Stimulated activated CD4-positive, alpha-beta T cell treated with anti-CD3 and anti-CD28 coated beads, Interleukin-1b, Interleukin-23, amount 100 ng/mL, for 1 hour (primary cell): Measurements from ENCODE around the gene ZFYVE21.
"Not testable (repeated sequence)": the region's sequence is repeated elsewhere in the genome, so short reads cannot be mapped to it uniquely, and the experiment has no call there.

Experiments
- DNase-seq, 2 donors: peaks; one replicate each; pipeline ENCODE4 v3.0.0-alpha.2; 2020; ENCODE audit warnings: low read depth in 2 of 2

Gene ZFYVE21

DNA sequence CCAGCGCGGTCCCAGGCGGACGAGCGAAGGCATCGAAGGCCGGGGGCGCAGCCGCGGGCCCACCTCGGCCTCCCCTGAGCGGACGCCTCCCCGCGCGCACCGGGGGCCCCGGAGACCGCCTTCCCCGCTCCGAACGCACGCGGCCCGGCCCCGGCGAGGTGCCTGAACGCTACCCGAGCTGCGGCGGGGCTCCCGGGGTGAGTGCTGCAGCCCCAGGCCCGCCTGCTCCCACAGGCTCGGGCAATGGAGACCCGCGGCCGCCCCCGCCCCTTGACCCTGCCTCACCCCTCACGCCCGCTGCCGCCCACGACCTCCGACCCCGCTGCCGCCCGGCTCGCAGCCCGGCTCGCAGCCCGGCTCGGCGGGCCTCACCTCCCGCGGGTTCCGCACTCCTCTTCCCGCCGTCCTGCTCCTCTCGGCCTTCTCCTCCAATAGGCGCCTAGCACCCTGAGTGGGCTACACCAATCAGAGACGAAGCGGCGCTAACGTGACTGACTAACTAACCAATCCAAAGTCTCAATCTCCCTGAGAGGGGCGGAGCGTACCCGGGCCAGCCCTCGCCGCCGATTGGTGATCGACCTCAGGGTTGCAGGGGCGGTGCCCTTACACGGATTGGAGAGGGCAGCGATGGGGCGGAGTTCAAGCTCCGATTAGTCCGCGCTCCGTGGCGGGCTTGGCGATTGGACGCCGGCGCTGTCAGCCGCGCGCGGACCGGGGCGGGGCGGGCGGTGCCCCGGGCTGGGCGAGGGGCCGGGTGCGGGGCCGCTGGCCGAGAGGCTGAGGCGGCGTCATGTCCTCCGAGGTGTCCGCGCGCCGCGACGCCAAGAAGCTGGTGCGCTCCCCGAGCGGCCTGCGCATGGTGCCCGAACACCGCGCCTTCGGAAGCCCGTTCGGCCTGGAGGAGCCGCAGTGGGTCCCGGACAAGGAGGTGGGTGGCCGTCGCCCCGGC, at the start of gene ZFYVE21, which contains the start of gene XRCC3:
TSS of gene ZFYVE21 (plus strand) at position 759 of the 949 bp plus-strand sequence. CDS start at position 791, 32 bp downstream.
TSS of gene XRCC3 (minus strand) at position 400 of the 949 bp plus-strand sequence. CDS start 4,364 bp downstream, outside the sequence.
- DNase-seq = peak; percentile 98 to 99

GRCh38 chr14:103667671-103668070, 47.9 kb upstream of the ZFYVE21 start:
- no peak for DNase-seq

DNA sequence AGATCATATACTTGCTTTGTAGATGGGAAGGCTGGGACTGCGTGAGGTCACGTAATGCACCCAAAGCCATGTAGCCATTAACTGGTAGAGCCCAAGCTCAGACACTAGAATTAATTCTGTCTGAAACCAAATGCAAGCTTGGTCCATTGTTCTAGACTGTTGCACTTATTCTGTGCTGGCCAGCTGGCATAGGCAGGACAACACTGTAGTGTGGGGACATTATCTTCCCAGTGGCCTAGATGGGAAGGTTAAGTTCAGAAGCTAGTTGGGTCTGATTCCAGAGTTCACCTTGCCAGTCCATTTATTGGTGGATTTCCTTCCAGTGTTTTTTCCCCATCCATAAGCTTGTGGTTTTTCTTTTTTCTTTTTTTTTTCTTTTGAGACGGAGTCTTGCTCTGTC, 47.5 kb upstream of the ZFYVE21 start:
- DNase-seq = no peak

DNA sequence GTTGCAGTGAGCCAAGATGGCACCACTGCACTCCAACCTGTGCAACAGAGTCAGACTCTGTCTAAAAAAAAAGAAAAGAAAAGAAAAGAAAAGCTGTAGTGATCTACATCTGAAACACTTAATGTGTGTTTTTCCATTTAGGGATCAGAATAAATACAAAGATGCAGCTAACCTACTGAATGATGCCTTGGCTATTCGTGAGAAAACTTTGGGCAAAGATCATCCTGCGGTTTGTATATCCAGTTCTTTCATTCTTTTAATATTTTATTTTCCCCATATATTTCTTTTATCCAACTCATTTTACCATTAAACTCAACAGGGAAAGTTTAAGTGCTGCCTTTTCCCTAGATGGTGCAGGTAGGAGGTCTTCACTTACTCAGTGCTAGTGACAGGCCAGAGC, 46.2 kb upstream of the ZFYVE21 start:
- DNase-seq = no peak

GRCh38 chr14:103671911-103672310, 43.7 kb upstream of the ZFYVE21 start:
- DNase-seq = no peak

GRCh38 chr14:103675957-103676356, 39.7 kb upstream of the ZFYVE21 start:
- DNase-seq = no peak

DNA sequence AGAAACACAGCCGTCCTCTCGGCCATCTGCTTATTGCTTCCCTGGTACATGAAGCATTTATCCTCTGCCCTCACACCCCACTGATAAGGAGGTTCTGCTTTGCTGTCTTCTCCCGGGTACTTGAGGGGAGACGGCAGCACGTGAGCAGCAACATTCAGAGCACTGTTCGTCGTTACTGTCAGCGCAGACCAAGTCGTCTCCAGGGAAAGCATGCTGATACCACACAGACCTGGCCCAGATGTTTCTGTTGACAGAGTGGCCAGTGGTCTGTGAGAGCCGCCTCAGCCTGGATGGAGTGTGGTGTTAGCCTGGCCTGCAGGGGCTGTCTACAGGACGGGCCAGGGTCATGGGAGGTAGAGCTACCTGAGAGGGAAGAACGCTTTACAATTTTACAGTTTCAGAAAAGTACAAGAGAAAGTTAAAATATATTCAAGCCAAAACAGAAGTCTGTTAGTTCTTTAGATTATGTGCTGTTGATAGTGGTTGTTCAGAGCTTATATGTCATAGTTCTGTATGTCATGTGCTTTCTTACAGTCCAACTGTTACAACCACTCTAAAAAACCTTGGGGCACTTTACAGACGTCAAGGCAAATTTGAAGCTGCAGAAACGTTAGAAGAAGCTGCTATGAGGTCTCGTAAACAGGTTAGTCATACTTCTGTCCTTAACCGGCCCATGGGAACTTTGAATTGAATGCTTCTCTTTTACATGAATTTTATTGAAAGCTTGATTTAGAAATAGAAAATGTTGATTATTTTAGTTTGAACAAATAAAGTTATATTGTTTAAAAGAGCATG, 38.5 kb upstream of the ZFYVE21 start:
- no peak for DNase-seq

- no peak for DNase-seq
These were observed 36.3 kb upstream of the ZFYVE21 start for GRCh38 chr14:103679351-103679750.

- DNase-seq = no peak
These were observed 34.9 kb upstream of the ZFYVE21 start for GRCh38 chr14:103680491-103681231.

DNA sequence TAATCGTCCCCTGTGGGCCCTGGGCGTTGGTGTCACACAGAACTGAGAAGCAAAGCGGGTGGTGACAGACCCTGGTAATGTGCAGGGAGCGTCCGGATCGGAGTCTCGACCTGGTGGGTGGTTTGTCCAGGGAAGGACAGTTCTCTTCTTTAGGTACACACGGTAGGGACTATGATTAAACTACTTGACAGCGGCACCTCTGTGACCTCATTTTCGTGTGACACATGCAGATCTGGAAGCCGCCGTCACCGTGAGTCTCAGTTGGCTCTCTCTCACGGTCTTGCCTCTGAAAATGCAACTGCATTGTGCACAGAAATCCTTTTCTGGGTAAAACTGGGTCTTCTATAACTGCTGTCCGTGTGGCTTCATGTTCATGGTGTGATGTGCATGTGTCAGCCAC, 32.5 kb upstream of the ZFYVE21 start:
- no peak for DNase-seq

DNA sequence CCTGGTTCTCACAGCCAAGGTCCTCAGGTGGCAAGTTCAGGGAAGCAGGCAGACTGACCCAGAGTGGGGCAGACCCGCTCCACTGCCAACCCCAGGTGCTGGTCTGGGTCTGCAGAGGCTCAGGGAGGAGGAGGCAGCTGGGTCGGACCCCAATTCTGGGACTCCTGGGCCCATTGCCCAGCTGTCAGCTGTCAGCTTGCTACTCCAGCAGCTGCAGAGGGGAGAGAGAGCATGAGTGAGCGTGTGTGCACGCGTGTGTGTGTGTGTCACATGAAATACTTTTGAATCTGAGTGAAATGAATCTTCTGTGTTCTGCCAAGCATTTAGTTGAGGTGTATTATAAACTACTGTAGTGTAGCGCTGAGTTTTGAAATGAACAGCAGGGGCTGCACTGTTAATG, 31.1 kb upstream of the ZFYVE21 start:
- DNase-seq = no peak

GRCh38 chr14:103684871-103685270, 30.7 kb upstream of the ZFYVE21 start:
- DNase-seq = no peak

- no peak for DNase-seq
These were observed 30.1 kb upstream of the ZFYVE21 start for GRCh38 chr14:103685276-103686211.

DNA sequence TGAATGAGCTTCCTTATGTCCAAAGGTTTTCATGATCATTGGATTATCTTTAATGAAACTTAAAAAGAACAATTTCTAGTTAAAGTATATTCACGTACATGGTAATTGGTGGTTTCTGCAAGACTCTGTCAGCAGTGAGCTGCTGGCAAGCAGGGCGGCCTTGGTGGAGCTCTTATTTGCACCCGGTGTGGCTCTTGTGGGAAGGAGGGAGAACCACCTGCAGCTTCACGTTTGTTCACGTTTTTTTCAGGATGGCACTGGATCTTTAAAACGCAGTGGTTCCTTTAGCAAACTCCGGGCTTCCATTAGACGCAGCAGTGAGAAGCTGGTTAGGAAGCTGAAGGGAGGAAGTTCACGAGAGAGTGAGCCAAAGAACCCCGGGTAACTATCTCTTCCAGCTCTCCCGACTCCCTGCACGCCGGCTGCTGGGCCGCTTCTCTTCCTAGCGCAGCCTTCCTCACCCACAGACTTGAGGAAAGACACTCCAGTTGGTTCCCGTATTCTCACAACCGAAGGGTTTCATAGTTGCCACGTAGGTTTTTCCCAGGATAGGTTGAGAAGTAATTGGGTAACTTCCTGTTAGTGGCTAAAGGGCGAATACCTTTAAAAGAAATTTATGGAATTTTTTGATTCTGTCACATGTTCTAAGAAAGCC, 28.7 kb upstream of the ZFYVE21 start:
- DNase-seq = no peak

GRCh38 chr14:103687712-103688111, 27.9 kb upstream of the ZFYVE21 start:
- no peak for DNase-seq

GRCh38 chr14:103688441-103688840, 27.2 kb upstream of the ZFYVE21 start:
- no peak for DNase-seq

DNA sequence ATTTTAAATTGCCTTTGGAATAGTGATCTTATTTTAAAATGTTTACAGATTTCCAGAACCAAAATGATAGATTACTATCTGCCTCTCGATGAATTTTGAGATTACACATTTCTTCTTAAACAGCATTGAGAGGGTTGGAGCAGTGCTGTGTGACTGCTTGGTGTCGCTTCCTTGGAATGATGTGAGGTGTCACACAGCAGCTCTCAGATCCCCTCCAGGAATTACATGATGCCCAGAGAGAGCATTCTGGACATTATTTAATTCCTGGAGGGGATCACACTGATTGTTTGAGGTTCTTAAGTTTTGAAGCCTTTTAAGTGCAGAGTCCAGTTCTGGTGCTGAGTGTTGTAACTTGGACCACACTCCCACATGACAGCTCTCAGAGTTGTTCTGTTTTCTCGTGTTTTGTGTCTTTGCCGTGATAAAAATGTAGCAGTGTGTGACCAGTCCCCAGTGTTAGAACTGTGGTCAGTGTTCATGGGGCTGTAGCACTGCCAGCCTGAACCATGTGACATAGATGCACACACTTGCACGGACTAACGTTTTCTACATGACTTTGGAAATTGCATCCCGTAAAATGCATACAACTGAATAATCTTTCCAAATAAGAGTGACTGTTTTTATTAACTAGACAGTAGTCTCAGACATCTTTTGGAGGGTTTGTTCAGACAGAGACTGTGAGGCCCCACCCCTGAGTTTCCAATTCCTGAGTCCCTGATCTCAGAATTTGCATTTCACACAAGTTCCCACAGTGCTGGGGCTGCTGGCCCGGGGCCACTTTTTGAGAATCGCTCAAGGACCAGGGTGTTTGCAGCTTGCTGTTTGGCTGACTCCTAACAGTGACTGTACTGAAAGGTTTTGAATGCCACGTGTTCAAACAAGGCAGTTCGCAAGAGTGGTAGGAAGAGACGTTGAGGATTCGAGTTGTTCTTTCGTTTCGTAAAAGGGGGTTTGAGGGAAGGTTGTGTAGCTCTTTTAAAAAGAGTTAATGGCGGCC, 26.4 kb upstream of the ZFYVE21 start:
- no peak for DNase-seq

GRCh38 chr14:103690332-103690731, 25.3 kb upstream of the ZFYVE21 start:
- DNase-seq = no peak

- not testable (repeated sequence) for DNase-seq
These were observed 24.0 kb upstream of the ZFYVE21 start for GRCh38 chr14:103691655-103692054.
